Calu3 (cell line): ENCODE measurements around the gene S100A13. TPM values are rescaled to one million over a fixed set of nuclear protein-coding genes. Genes with fewer than 3 reads are reported as not detected.

Source experiments
- BruUV-seq: library from RNA; stranded (reverse); fragments of 400-500 nt; replicated peaks from 2 replicates; lab custom pipeline; 2021; lab: Mats Ljungman, UMichigan
- CTCF ChIA-PET: fragments of 300-600 bp; sonication (Branson Sonifier 250); formaldehyde crosslinking; loops from one replicate; lab custom pipeline; 2022; ENCODE audit warnings: antibody characterized with exemption; lab: Charles Lee
- DNase-seq: peaks from one replicate; pipeline ENCODE4 v3.0.0; 2022
- H3K27ac Mint-ChIP-seq: one replicate; pipeline ENCODE4 v1.8.0; 2022; ENCODE audit warnings: mixed read lengths; ENCODE audit not compliant: unreplicated experiment
- H3K27me3 Mint-ChIP-seq: one replicate; pipeline ENCODE4 v1.8.0; 2022; ENCODE audit warnings: mixed read lengths; ENCODE audit not compliant: unreplicated experiment
- H3K36me3 Mint-ChIP-seq: one replicate; pipeline ENCODE4 v1.8.0; 2022; ENCODE audit warnings: mild to moderate bottlenecking, moderate library complexity, mixed read lengths; ENCODE audit not compliant: insufficient read depth, unreplicated experiment
- H3K4me1 Mint-ChIP-seq: one replicate; pipeline ENCODE4 v1.8.0; 2022; ENCODE audit warnings: mild to moderate bottlenecking, low read depth, mixed read lengths; ENCODE audit not compliant: unreplicated experiment
- H3K4me3 Mint-ChIP-seq: one replicate; pipeline ENCODE4 v1.8.0; 2022; ENCODE audit warnings: mild to moderate bottlenecking, low read depth, moderate library complexity, mixed read lengths; ENCODE audit not compliant: unreplicated experiment
- H3K9me3 Mint-ChIP-seq: one replicate; pipeline ENCODE4 v1.8.0; 2022; ENCODE audit warnings: low read depth, mixed read lengths; ENCODE audit not compliant: unreplicated experiment
- intact Hi-C: fragments of 100-400 bp; cut with micrococcal nuclease; formaldehyde crosslinking; loops from one replicate; pipeline ENCODE4 v1.10.0; 2022; ENCODE audit not compliant: unreplicated experiment
- total RNA-seq: library from RNA; stranded (reverse); gene quantifications from 2 replicates; pipeline ENCODE4 v1.2.3, GENCODE V29; 2022
- TF ChIP-seq, protein P1 (sequence below): fragments of 200-600 bp; IDR thresholded peaks from one replicate; pipeline ENCODE4 v1.8.0; 2022; ENCODE audit warnings: antibody characterized with exemption; ENCODE audit not compliant: unreplicated experiment

S100A13 gene
- total RNA-seq, 1 experiment from 2014 or later: 104 TPM

DNA sequence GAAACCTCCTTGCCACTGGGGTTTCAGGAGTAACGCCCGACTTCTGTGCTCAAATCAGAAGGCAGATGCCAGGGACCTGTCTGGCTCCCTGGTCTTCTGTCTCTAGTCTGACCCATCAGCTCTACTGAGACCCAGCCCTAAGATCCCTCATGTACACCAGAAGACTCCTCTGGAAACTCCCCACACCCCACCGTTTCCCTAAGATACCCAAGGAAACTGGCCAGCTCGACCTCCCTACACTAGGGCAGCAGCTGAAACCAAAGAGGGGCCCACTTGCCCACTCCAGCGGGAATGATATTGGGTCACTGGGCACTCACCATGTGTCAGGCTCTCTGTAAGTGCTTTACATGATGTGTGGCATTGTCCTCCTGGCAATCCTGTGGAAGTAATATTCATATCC, 13.9 kb downstream of the S100A13 start:
- BruUV-seq: no TSS peak
- peak overlapping the region; percentile 71 for H3K27ac Mint-ChIP-seq
- H3K36me3 Mint-ChIP-seq: peaks cover 83% of the 10 kb centered on the region
- DNase-seq: no peak
- CTCF ChIA-PET: interaction anchor here (0.9 to 9.3 kb wide), 8 partner anchors 14 to 73 kb away, joined by 3 to 99 read pairs (median 8); partner anchors contain the start of genes CHTOP, S100A1, S100A13 and S100A5
- no peaks in the 10 kb centered on the region for H3K27me3 Mint-ChIP-seq
- H3K4me1 Mint-ChIP-seq: peaks cover 84% of the 10 kb centered on the region
- TF ChIP-seq, protein P1, sequence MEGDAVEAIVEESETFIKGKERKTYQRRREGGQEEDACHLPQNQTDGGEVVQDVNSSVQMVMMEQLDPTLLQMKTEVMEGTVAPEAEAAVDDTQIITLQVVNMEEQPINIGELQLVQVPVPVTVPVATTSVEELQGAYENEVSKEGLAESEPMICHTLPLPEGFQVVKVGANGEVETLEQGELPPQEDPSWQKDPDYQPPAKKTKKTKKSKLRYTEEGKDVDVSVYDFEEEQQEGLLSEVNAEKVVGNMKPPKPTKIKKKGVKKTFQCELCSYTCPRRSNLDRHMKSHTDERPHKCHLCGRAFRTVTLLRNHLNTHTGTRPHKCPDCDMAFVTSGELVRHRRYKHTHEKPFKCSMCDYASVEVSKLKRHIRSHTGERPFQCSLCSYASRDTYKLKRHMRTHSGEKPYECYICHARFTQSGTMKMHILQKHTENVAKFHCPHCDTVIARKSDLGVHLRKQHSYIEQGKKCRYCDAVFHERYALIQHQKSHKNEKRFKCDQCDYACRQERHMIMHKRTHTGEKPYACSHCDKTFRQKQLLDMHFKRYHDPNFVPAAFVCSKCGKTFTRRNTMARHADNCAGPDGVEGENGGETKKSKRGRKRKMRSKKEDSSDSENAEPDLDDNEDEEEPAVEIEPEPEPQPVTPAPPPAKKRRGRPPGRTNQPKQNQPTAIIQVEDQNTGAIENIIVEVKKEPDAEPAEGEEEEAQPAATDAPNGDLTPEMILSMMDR: no peak
- intact Hi-C loops: no loop called here
- peak overlapping the region; percentile 90 for H3K4me3 Mint-ChIP-seq
- H3K9me3 Mint-ChIP-seq: no peaks in the 10 kb centered on the region

DNA sequence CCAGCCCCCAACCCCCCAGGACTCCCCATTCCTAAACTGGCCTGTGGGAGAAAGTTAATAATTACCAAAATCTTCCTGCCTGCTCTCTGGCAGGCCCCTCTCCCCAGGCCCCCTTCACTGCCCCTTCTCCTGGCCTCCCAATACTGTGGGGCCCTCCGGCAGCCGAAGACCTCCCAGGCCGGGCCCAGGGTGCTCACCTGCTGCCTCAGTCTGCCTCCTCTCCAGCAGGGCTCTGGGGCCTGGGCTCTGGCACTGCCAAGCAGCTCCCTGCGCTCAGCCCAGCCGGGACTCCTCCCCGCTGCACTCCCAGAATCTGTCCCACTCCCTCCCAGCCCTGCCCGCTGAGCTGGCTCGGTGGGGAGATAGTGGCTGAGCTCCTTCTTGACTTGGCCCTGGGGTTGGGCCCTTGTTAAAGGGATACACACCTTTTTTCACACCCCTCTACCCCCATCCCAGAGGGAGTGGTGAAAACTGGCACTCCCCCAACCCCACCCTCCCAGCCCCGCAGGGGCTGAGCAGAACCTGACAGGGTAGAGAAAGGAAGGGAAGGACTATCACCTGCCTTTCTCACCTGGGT, 14.5 kb downstream of the S100A13 start, which contains the start of gene S100A16:
Gene S100A16 (minus strand): TSS at position 383 of the 577 bp plus-strand sequence. CDS start 4,986 bp downstream, outside the sequence.
- Mint-ChIP-seq H3K27me3 (no peaks in the 10 kb centered on the region), H3K9me3 (no peaks in the 10 kb centered on the region), H3K4me3 (peak within 1 kb of the TSS; percentile 90), H3K36me3 (peaks cover 89% of the 10 kb centered on the region), H3K27ac (peak within 1 kb of the TSS; percentile 71), H3K4me1 (peaks cover 84% of the 10 kb centered on the region)
- no TSS peak for BruUV-seq
- DNase-seq: peak; percentile 88
- CTCF ChIA-PET: interaction anchor here (0.6 to 9.3 kb wide), 13 partner anchors 15 to 374 kb away, joined by 3 to 99 read pairs (median 4); partner anchors contain the start of genes CHTOP, S100A1, S100A13 and S100A5
- TF ChIP-seq, protein P1: no peak
- intact Hi-C loops: no loop called here

DNA sequence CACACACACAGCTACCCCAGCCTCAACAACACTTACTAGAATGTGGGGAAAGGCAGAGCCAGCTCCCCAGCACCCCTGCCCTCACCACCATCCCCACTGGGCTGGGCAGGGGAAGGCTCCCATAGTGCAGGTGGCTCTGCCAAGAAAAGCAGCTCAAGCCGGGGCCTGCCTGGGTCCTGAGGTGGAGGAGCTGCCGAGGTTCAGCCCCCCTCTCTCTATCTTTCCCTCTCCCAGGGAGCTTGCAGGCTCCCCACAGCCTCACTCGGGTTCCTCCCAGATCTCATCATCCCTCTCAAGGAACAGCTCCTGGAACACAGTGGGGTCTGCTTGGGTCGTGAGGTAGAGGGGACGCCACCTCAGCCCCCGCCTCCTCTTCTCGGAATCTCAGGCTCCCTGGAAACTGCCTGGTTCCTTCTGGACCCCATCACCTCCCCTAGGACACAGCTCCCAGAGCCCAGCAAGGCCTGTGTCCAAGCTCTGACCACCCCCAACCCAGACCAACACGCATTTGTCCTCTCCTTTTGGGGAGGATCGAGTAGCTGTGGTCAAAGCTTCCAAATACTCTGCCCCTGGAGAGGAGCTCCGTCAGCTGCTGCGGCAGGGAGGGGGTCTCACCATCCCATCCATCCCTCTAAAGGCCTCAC, 15.1 kb downstream of the S100A13 start:
- DNase-seq: no peak
- TF ChIP-seq, protein P1: no peak
- H3K9me3 Mint-ChIP-seq: no peaks in the 10 kb centered on the region
- CTCF ChIA-PET: interaction anchor here (0.6 to 9.3 kb wide), 16 partner anchors 15 to 374 kb away, joined by 3 to 99 read pairs (median 4); partner anchors contain the start of genes CHTOP, CREB3L4, S100A1 and S100A13
- H3K36me3 Mint-ChIP-seq: peaks cover 89% of the 10 kb centered on the region
- intact Hi-C loops: no loop called here
- H3K4me1 Mint-ChIP-seq: peaks cover 78% of the 10 kb centered on the region
- BruUV-seq: no TSS peak
- peak overlapping the region; percentile 90 for H3K4me3 Mint-ChIP-seq
- H3K27me3 Mint-ChIP-seq: no peaks in the 10 kb centered on the region
- H3K27ac Mint-ChIP-seq: peak overlapping the region; percentile 71

DNA sequence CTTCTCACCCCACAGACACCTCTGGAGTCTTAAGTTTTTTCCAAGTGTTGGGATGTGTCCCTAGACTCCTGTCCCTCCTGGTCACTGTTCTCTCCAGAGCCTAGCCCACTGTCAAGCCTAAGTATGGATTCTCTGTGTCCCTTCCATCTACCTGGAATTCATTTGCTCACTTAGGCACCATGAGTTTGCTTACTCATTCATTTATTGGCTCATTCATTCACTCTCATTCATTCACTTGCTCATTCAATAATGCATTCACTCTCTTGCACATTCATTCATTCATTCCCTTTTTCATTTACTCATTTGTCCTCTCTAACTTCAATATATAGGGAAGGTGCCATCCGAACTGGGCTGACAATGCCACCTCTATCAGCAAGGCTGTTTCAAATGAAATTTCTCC, 15.9 kb downstream of the S100A13 start:
- no peaks in the 10 kb centered on the region for H3K9me3 Mint-ChIP-seq
- H3K27me3 Mint-ChIP-seq: no peaks in the 10 kb centered on the region
- DNase-seq: no peak
- TF ChIP-seq, protein P1: no peak
- H3K36me3 Mint-ChIP-seq: peaks cover 89% of the 10 kb centered on the region
- intact Hi-C loops: no loop called here
- CTCF ChIA-PET: interaction anchor here (0.6 to 9.3 kb wide), 5 partner anchors 16 to 98 kb away, joined by 3 to 99 read pairs (median 3); partner anchors contain the start of genes S100A1, S100A13 and S100A2
- H3K27ac Mint-ChIP-seq: peak overlapping the region; percentile 71
- H3K4me1 Mint-ChIP-seq: peaks cover 76% of the 10 kb centered on the region
- TSS peak; percentile 43 for BruUV-seq
- peak overlapping the region; percentile 90 for H3K4me3 Mint-ChIP-seq
